ENCODE results near the gene MAGIX.

Gene MAGIX

GRCh38 chrX:49209434-49210251, 47.1 kb downstream of the MAGIX start:
- peak; percentile 39 to 67 for DNase-seq

- DNase-seq: no peak
Measured at GRCh38 chrX:49210406-49210805, 47.8 kb downstream of the MAGIX start.

- DNase-seq: no peak
Measured at GRCh38 chrX:49211074-49211473, 48.5 kb downstream of the MAGIX start.

DNA sequence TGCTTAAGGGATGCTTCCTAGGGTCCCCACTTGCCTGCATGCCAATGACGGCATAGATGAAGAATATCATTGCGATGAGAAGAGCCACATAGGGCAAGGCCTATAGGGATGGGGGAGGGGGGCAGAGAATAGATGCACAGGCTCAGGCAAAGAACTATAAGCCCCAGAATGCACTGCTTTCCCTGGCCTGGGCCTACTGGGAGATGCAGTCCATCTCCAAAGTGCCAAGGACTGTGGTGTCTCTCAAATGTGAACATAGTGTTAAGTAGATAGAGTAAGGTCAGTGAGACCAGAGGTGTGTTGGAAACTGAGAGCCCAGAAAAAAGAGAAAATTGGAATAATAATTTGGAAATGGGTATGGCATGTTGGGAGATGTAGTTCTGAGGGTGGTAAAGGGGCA, 49.7 kb downstream of the MAGIX start:
- DNase-seq: no peak

DNA sequence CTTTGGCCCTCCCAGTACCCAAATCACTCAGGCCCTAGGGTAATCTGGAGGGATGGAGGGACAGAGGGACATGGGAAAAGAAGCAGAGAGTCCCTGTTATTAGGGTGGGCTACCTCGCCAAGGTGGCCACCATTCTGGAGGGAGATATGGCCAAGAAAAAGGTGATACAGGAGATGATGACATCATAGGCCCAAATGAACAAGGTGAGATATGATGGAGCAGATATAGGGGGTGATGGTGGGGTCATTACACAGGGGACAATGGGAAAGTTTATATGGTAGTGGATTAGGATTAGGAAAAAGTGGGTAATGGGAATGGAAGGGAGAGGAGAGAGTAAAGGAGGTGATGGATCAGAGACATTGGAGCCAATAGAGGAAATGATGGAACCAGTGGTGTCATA, 50.3 kb downstream of the MAGIX start:
- no peak for DNase-seq

- DNase-seq: no peak
Measured at GRCh38 chrX:49214416-49214815, 51.9 kb downstream of the MAGIX start.

DNA sequence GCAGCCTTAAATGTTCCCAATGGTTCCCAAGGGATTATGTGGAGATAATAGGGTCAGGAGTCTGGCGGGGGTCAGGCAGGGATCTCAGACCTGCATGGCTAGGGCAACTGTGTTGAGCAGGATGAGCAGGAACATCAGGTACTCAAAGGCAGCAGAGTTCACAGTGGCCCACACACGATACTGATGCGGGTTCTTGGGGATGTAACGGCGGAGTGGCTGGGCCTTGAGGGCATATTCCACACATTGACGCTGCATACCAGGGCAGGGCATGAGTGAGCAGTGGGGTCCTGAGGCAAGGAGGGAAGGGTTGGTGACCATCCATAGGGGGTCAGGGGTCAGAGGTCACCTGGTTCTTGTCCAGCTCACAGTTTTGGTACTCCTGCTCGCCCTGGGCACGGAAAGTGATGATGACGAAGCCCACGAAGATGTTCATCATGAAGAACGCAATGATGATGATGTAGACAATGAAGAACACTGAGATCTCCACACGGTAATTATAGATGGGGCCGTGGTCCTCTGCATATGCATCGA, 52.5 kb downstream of the MAGIX start:
- no peak for DNase-seq

Data from NCI-H446 (cell line).